RWPE2 (cell line): ENCODE results near the gene TPT1.
A peak's percentile ranks its signal among the peaks of the same experiment; 100 is the strongest.

Experiments
- ATAC-seq: fragments of 200-7000 bp; cut with Tn5 transposase; 3 replicates; pipeline ENCODE4 v1.9.1; 2021; ENCODE audit warnings: low read depth
- DNase-seq: peaks from one replicate; pipeline ENCODE4 v3.0.0-alpha.2; 2020; ENCODE audit warnings: low spot score
- H3K27ac ChIP-seq: fragments of 450-650 bp; 2 replicates; pipeline ENCODE4 v1.5.1; 2017; ENCODE audit warnings: mild to moderate bottlenecking; ENCODE audit not compliant: poor library complexity, severe bottlenecking
- H3K27me3 ChIP-seq: fragments of 250-450 bp; sonication (Bioruptor Pico); 2 replicates; pipeline ENCODE4 v1.5.1; 2021; ENCODE audit warnings: mild to moderate bottlenecking, moderate library complexity; ENCODE audit not compliant: insufficient read depth, poor library complexity, severe bottlenecking
- H3K36me3 ChIP-seq: fragments of 250-450 bp; sonication (Bioruptor Pico); 2 replicates; pipeline ENCODE4 v1.5.1; 2020; ENCODE audit warnings: low read depth, mild to moderate bottlenecking, moderate library complexity
- H3K4me1 ChIP-seq: fragments of 250-450 bp; sonication (Bioruptor Pico); 2 replicates; pipeline ENCODE4 v1.5.1; 2021; ENCODE audit warnings: mild to moderate bottlenecking, moderate library complexity; ENCODE audit not compliant: insufficient read depth, poor library complexity, severe bottlenecking
- H3K4me3 ChIP-seq: fragments of 250-450 bp; sonication (Bioruptor Pico); 2 replicates; pipeline ENCODE4 v1.5.1; 2021; ENCODE audit warnings: mild to moderate bottlenecking, moderate library complexity; ENCODE audit not compliant: severe bottlenecking
- H3K9me3 ChIP-seq: fragments of 250-450 bp; sonication (Bioruptor Pico); 2 replicates; pipeline ENCODE4 v1.5.1; 2021; ENCODE audit warnings: mild to moderate bottlenecking, moderate library complexity; ENCODE audit not compliant: severe bottlenecking
- CTCF ChIP-seq: fragments of 450-650 bp; IDR thresholded peaks from one replicate; pipeline ENCODE4 v1.5.1; 2017; ENCODE audit warnings: mild to moderate bottlenecking, moderate library complexity; ENCODE audit not compliant: poor library complexity, severe bottlenecking

TPT1 gene

GRCh38 chr13:45341799-45342500 is 967 bp upstream of the TPT1 start:
- Histone ChIP-seq H3K36me3 (peaks cover 70% of the 10 kb centered on the region), H3K4me3 (peak overlapping the region; percentile 71), H3K9me3 (no peaks in the 10 kb centered on the region), H3K27ac (peak overlapping the region; percentile 95), H3K4me1 (peaks cover 20% of the 10 kb centered on the region), H3K27me3 (no peaks in the 10 kb centered on the region)
- no peak for TF ChIP-seq CTCF
- ATAC-seq (no peak), DNase-seq (no peak)

GRCh38 chr13:45340422-45341033 is 455 bp downstream of the TPT1 start:
- peak; percentile 32 for TF ChIP-seq CTCF
- peak; percentile 83 for DNase-seq
- peak overlapping the region; percentile 95 for H3K27ac ChIP-seq
- peak; percentile 43 for ATAC-seq
- peaks cover 74% of the 10 kb centered on the region for H3K36me3 ChIP-seq
- no peaks in the 10 kb centered on the region for H3K27me3 ChIP-seq
- H3K9me3 ChIP-seq = no peaks in the 10 kb centered on the region
- peaks cover 20% of the 10 kb centered on the region for H3K4me1 ChIP-seq
- peak overlapping the region; percentile 71 for H3K4me3 ChIP-seq

GRCh38 chr13:45339867-45340266 is 1.1 kb downstream of the TPT1 start:
- DNase-seq = no peak
- ATAC-seq = no peak
- Histone ChIP-seq H3K36me3 (peaks cover 80% of the 10 kb centered on the region), H3K4me1 (peaks cover 24% of the 10 kb centered on the region), H3K4me3 (peak overlapping the region; percentile 71), H3K27me3 (no peaks in the 10 kb centered on the region), H3K27ac (peak overlapping the region; percentile 95), H3K9me3 (no peaks in the 10 kb centered on the region)
- TF ChIP-seq CTCF = no peak

- no peak for TF ChIP-seq CTCF
- H3K36me3 ChIP-seq = peaks cover 76% of the 10 kb centered on the region
- H3K9me3 ChIP-seq = no peaks in the 10 kb centered on the region
- DNase-seq (no peak), ATAC-seq (no peak)
- no peaks in the 10 kb centered on the region for H3K27me3 ChIP-seq
- peak overlapping the region; percentile 71 for H3K4me3 ChIP-seq
- peaks cover 25% of the 10 kb centered on the region for H3K4me1 ChIP-seq
- H3K27ac ChIP-seq = peak overlapping the region; percentile 95
These were observed 1.6 kb downstream of the TPT1 start for GRCh38 chr13:45339399-45339798.

- H3K9me3 ChIP-seq = no peaks in the 10 kb centered on the region
- peaks cover 34% of the 10 kb centered on the region for H3K4me1 ChIP-seq
- no peak for TF ChIP-seq CTCF
- ATAC-seq = no peak
- H3K36me3 ChIP-seq = peaks cover 62% of the 10 kb centered on the region
- no peak overlapping the region for H3K4me3 ChIP-seq
- no peak for DNase-seq
- peak overlapping the region; percentile 95 for H3K27ac ChIP-seq
- H3K27me3 ChIP-seq = no peaks in the 10 kb centered on the region
These were observed 3.2 kb downstream of the TPT1 start for GRCh38 chr13:45337803-45338202.
